Spinal cord (tissue), 10 donors: ENCODE measurements around the gene VAT1. TPM values are rescaled to one million over a fixed set of nuclear protein-coding genes. Genes with fewer than 3 reads are reported as not detected.
"Not testable (repeated sequence)": the region's sequence is repeated elsewhere in the genome, so short reads cannot be mapped to it uniquely, and the experiment has no call there.

Source experiments
- DNase-seq, 6 donors: peaks; one replicate each; pipeline versions ENCODE4 v3.0.0 to v3.0.0-alpha.2; 2013 to 2015; ENCODE audit warnings: low spot score in 6 of 6, low read depth in 4 of 6
- H3K27ac ChIP-seq: one replicate; pipeline ENCODE4 v1.5.1; 2013; ENCODE audit warnings: low read depth, low read length, control low read depth
- H3K27me3 ChIP-seq: one replicate; pipeline ENCODE4 v1.6.1; 2013; ENCODE audit warnings: low read length; ENCODE audit not compliant: control insufficient read depth, insufficient read depth
- H3K36me3 ChIP-seq: one replicate; pipeline ENCODE4 v1.6.1; 2013; ENCODE audit warnings: low read length; ENCODE audit not compliant: control insufficient read depth, insufficient read depth
- H3K4me1 ChIP-seq: one replicate; pipeline ENCODE4 v1.6.1; 2013; ENCODE audit warnings: low read length; ENCODE audit not compliant: control insufficient read depth, insufficient read depth
- H3K4me3 ChIP-seq: one replicate; pipeline ENCODE4 v1.5.1; 2013; ENCODE audit warnings: low read depth, low read length, control low read depth
- H3K9me3 ChIP-seq: one replicate; pipeline ENCODE4 v1.6.1; 2013; ENCODE audit warnings: low read length; ENCODE audit not compliant: control insufficient read depth, insufficient read depth
- WGBS: methylation state at CpG from one replicate; pipeline ENCODE4 v1.1.5; 2013; ENCODE audit warnings: missing lambda C conversion rate; ENCODE audit not compliant: insufficient coverage; 5-methylcytosine and 5-hydroxymethylcytosine counted together
- polyA plus RNA-seq, 2 donors: library from polyadenylated mRNA; unstranded; fragments of 120-200 nt; gene quantifications; one replicate each; pipeline ENCODE4 v1.2.1, GENCODE V29; 2013; ENCODE audit not compliant: insufficient read length in 2 of 2
- total RNA-seq, 2 donors: library from RNA; depleted of rRNA in 1 of 2; stranded (reverse); fragments of 120-200 nt in 1 of 2; fragments of >200 nt in 1 of 2; gene quantifications; one replicate each; pipeline versions ENCODE4 v1.2.3 to v1.2.4, GENCODE V29; 2013 to 2014
- donor health status: healthy.

Gene VAT1
- total and polyA plus RNA-seq, 4 donors = 80.8 to 239 (median 182) TPM

DNA sequence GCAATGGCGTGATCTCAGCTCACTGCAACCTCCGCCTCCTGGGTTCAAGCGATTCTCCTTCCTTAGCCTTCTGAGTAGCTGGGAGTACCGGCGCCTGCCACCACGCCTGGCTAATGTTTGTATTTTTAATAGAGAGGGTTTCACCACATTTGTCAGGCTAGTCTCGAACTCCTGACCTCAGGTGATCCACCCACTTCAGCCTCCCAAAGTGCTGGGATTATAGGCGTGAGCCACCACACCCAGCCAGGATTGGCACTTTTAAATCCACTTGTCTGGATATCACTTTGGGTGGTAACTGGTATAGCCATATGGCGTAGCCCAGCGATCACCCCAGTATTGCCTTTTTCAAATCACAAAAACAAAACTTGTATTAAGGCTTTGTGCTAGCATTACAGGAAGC, 28.3 kb downstream of the VAT1 start:
- WGBS = 92% methylated on average over 2 of the region's 10 CpGs
- H3K36me3 ChIP-seq = peaks cover 40% of the 10 kb centered on the region
- not testable (repeated sequence) for DNase-seq, H3K4me3 ChIP-seq, H3K27ac ChIP-seq, H3K4me1 ChIP-seq, H3K9me3 ChIP-seq, H3K27me3 ChIP-seq

DNA sequence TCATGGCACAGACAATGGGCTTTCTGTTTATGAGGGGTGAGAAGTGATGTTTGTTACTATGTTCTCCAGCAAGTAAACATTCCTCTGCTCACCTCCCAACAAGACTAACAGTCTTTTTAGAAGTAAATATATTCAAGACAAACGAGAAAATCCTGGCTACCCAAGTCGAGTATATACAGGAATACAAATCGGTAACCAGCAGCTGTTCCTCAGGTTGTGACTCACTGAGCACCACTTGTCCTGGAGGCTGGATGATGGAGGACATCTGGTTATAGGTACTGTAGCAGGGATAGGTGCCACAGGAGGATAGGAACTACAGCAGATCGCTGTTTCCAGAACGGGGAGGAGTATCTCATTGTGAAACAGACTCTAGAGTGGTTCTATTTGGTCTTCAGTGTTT, 29.3 kb downstream of the VAT1 start:
- Histone ChIP-seq H3K9me3 (no peaks in the 10 kb centered on the region), H3K27ac (no peak overlapping the region), H3K4me1 (no peaks in the 10 kb centered on the region), H3K36me3 (peaks cover 47% of the 10 kb centered on the region), H3K4me3 (no peak overlapping the region), H3K27me3 (no peaks in the 10 kb centered on the region)
- no peak for DNase-seq
- WGBS = 94% methylated on average over 4 of the region's 5 CpGs

DNA sequence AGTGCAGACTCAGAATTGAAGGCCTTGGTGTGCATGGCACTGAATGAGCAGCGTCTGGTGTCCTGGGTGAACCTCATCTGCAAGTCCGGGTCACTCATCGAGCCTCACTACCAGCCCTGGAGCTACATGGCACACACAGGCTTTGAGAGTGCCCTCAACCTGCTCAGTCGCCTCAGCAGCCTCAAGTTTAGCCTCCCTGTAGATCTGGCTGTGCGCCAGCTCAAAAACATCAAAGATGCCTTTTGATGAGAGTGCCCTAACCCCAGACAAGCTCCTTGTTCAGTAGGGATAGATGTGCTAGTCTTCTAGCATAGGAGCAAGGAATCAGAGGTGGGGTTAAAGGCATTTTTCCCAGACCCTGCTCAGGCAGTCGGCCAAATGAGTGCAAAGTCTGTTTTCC, 30.7 kb downstream of the VAT1 start:
- Histone ChIP-seq H3K4me1 (no peaks in the 10 kb centered on the region), H3K9me3 (no peaks in the 10 kb centered on the region), H3K4me3 (no peak overlapping the region), H3K27ac (no peak overlapping the region), H3K36me3 (peaks cover 60% of the 10 kb centered on the region), H3K27me3 (no peaks in the 10 kb centered on the region)
- DNase-seq = no peak
- WGBS = 98% methylated on average over 6 of the region's 6 CpGs

DNA sequence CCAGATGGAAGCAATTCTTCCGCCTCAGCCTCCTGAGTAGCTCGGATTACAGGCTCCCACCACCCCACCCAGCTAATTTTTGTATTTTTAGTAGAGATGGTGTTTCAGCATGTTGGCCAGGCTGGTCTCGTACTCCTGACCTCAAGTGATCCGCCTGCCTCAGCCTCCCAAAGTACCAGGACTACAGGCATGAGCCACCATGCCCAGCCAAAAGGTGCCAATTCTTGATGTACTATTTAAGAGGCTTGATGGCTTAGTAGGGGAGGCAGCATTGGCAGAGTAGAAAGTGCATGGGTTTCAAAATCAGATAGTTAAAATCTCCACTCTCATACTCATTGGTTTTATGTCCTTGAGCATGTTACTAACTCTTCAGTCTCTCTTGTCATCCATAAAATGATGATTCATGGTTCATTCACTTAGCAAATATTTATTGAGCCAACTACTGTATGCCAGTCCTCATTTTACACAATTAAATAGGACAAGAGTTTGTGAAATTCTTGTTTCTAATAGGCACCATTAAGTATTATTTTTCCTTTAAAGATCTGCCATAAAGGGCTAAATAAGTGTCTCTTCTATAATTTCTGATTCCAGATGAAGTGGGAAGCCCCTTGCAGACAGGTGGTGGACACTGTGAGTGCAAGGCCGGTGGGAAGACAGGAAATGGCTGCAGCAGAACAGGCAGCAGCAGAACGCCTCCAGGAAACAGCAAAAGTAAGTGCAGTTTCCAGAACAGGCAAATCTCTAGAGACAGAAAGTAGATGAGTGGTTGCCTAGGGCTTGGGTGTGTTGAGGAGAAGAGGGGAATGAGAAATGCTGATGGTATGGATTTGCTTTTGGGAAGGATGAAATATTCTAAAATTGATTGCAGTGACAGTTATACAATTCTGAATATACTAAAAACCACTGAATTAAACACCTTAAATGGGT, 32.2 kb downstream of the VAT1 start:
- no peak for DNase-seq
- no peak overlapping the region for H3K4me3 ChIP-seq
- 95% methylated on average over 2 of the region's 6 CpGs for WGBS
- peaks cover 70% of the 10 kb centered on the region for H3K36me3 ChIP-seq
- H3K27ac ChIP-seq = no peak overlapping the region
- H3K9me3 ChIP-seq = no peaks in the 10 kb centered on the region
- H3K4me1 ChIP-seq = no peaks in the 10 kb centered on the region
- H3K27me3 ChIP-seq = no peaks in the 10 kb centered on the region

GRCh38 chr17:42989141-42989540, 33.0 kb downstream of the VAT1 start:
- no peak overlapping the region for H3K4me3 ChIP-seq
- peaks cover 72% of the 10 kb centered on the region for H3K36me3 ChIP-seq
- H3K4me1 ChIP-seq = no peaks in the 10 kb centered on the region
- WGBS = 89% methylated on average over 4 of the region's 5 CpGs
- H3K27me3 ChIP-seq = no peaks in the 10 kb centered on the region
- no peak overlapping the region for H3K27ac ChIP-seq
- DNase-seq = no peak
- no peaks in the 10 kb centered on the region for H3K9me3 ChIP-seq

- Histone ChIP-seq H3K4me3 (no peak overlapping the region), H3K36me3 (peaks cover 57% of the 10 kb centered on the region), H3K4me1 (peaks cover 15% of the 10 kb centered on the region), H3K27ac (no peak overlapping the region), H3K27me3 (no peaks in the 10 kb centered on the region), H3K9me3 (no peaks in the 10 kb centered on the region)
- WGBS = no CpG with 5 or more reads among the region's 1 CpG
- no peak for DNase-seq
Observed at GRCh38 chr17:42985225-42985624, 37.0 kb downstream of the VAT1 start.

DNA sequence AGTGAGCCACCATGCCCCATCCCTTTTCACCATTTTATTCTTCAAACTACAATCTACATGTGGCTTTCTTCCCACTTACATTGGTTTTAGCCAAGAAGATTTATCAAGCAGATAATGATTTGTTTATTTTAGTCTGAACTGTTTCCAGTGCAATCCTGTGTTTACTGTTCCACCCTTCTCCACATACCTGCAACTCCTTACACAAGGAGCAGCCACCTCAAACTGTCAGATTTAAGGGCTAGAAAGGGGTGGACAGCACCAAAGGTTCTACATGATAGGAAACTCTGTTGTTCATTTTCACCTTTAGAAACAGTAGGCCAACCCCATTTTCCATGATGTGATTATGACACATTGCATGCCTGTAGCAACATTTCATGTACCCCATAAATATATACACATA, 39.9 kb downstream of the VAT1 start:
- H3K4me1 ChIP-seq = peaks cover 26% of the 10 kb centered on the region
- H3K9me3 ChIP-seq = no peaks in the 10 kb centered on the region
- no peak overlapping the region for H3K4me3 ChIP-seq
- no peak for DNase-seq
- peaks cover 31% of the 10 kb centered on the region for H3K36me3 ChIP-seq
- no peak overlapping the region for H3K27ac ChIP-seq
- no peaks in the 10 kb centered on the region for H3K27me3 ChIP-seq

DNA sequence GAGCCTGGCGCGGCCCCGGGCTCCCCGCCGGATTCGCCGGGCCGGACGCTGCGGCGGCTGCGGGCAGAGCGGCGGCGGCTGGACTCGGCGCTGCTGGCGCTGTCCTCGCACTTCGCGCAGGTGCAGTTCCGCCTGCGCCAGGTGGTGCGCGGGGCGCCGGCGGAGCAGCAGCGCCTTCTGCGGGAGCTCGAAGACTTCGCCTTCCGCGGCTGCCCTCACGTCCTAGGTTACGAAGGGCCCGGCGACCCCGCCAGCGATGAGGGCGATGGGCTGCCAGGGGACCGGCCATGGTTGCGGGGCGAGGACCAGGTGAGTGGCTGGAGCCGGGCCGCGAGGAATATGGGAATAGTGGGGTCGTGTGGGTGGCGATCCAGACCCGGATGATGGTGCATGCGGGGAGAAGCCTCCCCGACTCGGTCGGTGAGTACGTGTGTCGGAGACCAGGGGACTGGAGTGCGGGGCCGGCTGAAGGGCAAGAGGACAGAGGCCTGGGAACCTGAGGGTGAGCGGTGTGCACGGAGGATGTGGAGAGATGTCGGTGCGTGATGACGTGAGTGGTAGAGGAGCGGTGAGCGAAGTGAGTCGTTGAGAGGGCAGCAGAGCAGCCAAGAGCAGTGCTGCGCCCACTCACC, 41.3 kb downstream of the VAT1 start:
- Histone ChIP-seq H3K36me3 (peaks cover 18% of the 10 kb centered on the region), H3K9me3 (no peaks in the 10 kb centered on the region), H3K4me1 (peaks cover 26% of the 10 kb centered on the region), H3K27ac (no peak overlapping the region), H3K27me3 (no peaks in the 10 kb centered on the region), H3K4me3 (peak overlapping the region; percentile 72)
- peak in 2 of 6 donors; percentile 29 to 75 for DNase-seq
- WGBS = 0% methylated on average over 63 of the region's 67 CpGs

DNA sequence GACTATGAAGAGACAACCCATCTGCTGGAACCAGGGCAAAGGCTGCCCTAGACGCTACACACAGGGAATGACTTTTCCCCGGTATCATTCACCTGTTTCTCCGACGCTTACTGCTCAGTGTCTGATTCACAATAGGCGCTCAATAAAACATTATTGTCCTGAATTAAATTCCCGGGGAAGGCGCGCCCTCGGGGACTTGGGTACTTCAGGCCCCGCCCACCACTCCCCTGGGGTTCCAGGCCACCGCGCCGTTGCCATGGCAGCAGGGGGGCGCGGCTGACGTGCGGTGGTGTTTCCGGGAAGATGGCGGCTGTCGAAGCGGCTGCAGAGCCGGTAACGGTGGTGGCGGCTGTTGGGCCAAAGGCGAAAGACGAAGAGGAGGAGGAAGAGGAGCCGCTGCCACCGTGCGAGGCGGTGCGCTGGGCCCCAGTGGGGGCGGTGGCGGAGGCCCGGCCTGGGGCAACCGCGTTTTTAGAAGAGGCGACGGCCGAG, 41.9 kb downstream of the VAT1 start, which contains the start of gene RUNDC1:
TSS of gene RUNDC1 (plus strand) at position 292 of the 492 bp plus-strand sequence. CDS start at position 304, 12 bp downstream.
- Histone ChIP-seq H3K9me3 (no peaks in the 10 kb centered on the region), H3K4me1 (peaks cover 26% of the 10 kb centered on the region), H3K4me3 (peak within 1 kb of the TSS; percentile 72), H3K27me3 (no peaks in the 10 kb centered on the region), H3K36me3 (peaks cover 15% of the 10 kb centered on the region), H3K27ac (peak within 1 kb of the TSS; percentile 57)
- WGBS = 0% methylated on average over 39 of the region's 39 CpGs
- peak; percentile 66 to 97 (median 86) for DNase-seq
